ENCODE results near the gene BDKRB2.

The BDKRB2 gene

DNA sequence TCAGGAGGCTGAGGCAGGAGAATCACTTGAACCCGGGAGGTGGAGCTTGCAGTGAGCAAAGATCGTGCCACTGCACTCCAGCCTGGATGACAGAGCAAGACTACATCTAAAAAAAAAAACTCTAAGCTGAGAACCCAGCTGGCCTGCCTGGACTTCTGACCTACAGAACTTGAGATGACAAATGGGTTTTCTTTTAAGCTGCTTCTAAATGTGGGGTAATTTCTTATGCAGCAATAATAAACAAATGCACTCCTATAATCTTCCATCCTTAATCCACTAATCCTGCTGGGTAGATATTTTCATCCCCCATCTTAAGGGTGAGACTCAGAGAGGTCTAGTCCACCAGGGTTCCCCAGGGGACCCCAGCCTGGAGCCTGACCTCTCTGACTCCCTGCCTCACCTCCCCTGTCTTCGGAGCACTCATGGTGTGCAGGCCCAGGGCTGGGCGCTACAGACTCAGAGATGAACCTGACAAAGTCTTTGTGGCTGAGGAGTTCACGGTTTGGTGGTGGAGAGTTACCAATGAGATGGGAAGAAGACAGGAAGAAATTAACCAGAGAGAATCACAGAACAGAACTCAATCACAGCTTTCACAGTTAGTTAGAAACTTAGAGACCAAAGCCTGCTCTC lies 39.7 kb upstream of the BDKRB2 start:
- no peak for DNase-seq
- Histone ChIP-seq H4K20me1 (ENCODE audit: insufficient read depth, low read length) (no peaks in the 10 kb centered on the region), H3K9me2 (replicated peaks; ENCODE audit: insufficient read depth, low read length) (no peaks in the 10 kb centered on the region), H3K27me3 (replicated peaks; ENCODE audit: insufficient read depth, low read length) (no peaks in the 10 kb centered on the region; the same call in 1 of the 2 replicates), H3K27ac (ENCODE audit: low read length) (no peak overlapping the region), H3K9ac (ENCODE audit: low read length) (no peak overlapping the region), H3F3A (ENCODE audit: insufficient read depth, low read length) (no peaks in the 10 kb centered on the region), H3K79me2 (ENCODE audit: low read length) (no peaks in the 10 kb centered on the region), H2AFZ (ENCODE audit: low read length) (no peak overlapping the region), H3K9me3 (replicated peaks; ENCODE audit: insufficient read depth, low read length) (no peaks in the 10 kb centered on the region), H3K36me3 (replicated peaks; ENCODE audit: insufficient read depth, low read length) (no peaks in the 10 kb centered on the region), H3K4me2 (ENCODE audit: low read depth, low read length) (no peak overlapping the region), H3K4me3 (ENCODE audit: low read length) (no peak overlapping the region), H3K4me1 (ENCODE audit: low read length) (no peaks in the 10 kb centered on the region)
- no peak for TF ChIP-seq EZH2phosphoT487 (IDR thresholded peaks at IDR 0.05; ENCODE audit: low read length)
- TF ChIP-seq, protein P1, sequence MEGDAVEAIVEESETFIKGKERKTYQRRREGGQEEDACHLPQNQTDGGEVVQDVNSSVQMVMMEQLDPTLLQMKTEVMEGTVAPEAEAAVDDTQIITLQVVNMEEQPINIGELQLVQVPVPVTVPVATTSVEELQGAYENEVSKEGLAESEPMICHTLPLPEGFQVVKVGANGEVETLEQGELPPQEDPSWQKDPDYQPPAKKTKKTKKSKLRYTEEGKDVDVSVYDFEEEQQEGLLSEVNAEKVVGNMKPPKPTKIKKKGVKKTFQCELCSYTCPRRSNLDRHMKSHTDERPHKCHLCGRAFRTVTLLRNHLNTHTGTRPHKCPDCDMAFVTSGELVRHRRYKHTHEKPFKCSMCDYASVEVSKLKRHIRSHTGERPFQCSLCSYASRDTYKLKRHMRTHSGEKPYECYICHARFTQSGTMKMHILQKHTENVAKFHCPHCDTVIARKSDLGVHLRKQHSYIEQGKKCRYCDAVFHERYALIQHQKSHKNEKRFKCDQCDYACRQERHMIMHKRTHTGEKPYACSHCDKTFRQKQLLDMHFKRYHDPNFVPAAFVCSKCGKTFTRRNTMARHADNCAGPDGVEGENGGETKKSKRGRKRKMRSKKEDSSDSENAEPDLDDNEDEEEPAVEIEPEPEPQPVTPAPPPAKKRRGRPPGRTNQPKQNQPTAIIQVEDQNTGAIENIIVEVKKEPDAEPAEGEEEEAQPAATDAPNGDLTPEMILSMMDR (IDR thresholded peaks at IDR 0.05; ENCODE audit: low read length), result no peak
- TF ChIP-seq EZH2 (optimal IDR thresholded peaks at IDR 0.05; ENCODE audit: low read depth, low read length), result no peak

DNA sequence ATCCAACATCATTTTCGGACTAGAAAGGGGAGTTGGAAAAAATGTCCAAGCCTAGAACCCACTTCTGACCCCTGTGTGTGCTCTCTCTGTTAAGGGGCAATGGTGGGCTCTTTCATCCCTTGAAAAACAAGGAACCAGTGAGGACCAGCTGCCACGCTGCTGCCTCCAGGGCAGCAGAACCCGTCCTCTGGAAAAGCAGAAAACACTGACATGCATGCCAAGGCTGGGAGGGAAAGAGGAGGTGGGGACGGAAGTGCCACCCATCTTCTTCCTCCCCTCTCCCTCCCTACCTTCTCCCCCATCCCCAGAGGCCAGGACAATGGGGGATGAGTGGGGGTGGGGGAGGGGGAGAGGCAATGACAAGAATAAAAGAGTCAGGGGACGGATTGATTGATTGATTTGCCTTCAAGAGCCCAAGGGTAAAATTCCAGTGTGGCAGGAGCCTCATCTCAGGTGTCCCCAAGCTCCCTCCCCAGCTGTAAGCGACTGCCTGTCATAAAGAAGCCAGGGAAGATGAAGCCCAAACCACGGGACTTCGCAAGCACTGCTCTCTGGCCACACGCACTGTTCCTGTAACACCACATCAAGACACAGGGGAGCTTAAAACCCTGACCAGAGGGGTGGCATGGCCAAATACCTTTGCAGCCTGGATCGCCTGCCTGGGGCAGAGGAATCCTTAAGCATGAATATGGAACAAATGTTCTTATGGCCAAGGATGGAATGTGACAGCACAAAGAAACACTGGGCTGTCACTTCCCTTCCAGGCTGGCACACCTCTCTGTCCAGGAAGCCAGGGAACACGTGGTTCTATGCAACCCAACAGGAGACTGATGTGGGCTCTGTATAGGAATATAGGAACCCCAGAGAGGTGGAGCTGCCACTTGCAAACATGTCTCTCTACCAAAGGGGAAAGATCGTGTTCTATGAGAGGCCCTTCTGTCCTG lies 38.9 kb upstream of the BDKRB2 start:
- Histone ChIP-seq H3K36me3 (replicated peaks; ENCODE audit: insufficient read depth, low read length) (no peaks in the 10 kb centered on the region), H3F3A (ENCODE audit: insufficient read depth, low read length) (no peaks in the 10 kb centered on the region), H3K4me1 (ENCODE audit: low read length) (no peaks in the 10 kb centered on the region), H3K4me3 (ENCODE audit: low read length) (no peak overlapping the region), H3K9me2 (replicated peaks; ENCODE audit: insufficient read depth, low read length) (no peaks in the 10 kb centered on the region), H3K4me2 (ENCODE audit: low read depth, low read length) (no peak overlapping the region), H3K9ac (ENCODE audit: low read length) (no peak overlapping the region), H3K27ac (ENCODE audit: low read length) (no peak overlapping the region), H3K27me3 (replicated peaks; ENCODE audit: insufficient read depth, low read length) (no peaks in the 10 kb centered on the region; the same call in 1 of the 2 replicates), H3K9me3 (replicated peaks; ENCODE audit: insufficient read depth, low read length) (no peaks in the 10 kb centered on the region), H3K79me2 (ENCODE audit: low read length) (no peaks in the 10 kb centered on the region), H4K20me1 (ENCODE audit: insufficient read depth, low read length) (no peaks in the 10 kb centered on the region), H2AFZ (ENCODE audit: low read length) (no peak overlapping the region)
- TF ChIP-seq, protein P1 (IDR thresholded peaks at IDR 0.05; ENCODE audit: low read length), result no peak
- TF ChIP-seq EZH2 (optimal IDR thresholded peaks at IDR 0.05; ENCODE audit: low read depth, low read length) (no peak), EZH2phosphoT487 (IDR thresholded peaks at IDR 0.05; ENCODE audit: low read length) (no peak)
- no peak for DNase-seq

DNA sequence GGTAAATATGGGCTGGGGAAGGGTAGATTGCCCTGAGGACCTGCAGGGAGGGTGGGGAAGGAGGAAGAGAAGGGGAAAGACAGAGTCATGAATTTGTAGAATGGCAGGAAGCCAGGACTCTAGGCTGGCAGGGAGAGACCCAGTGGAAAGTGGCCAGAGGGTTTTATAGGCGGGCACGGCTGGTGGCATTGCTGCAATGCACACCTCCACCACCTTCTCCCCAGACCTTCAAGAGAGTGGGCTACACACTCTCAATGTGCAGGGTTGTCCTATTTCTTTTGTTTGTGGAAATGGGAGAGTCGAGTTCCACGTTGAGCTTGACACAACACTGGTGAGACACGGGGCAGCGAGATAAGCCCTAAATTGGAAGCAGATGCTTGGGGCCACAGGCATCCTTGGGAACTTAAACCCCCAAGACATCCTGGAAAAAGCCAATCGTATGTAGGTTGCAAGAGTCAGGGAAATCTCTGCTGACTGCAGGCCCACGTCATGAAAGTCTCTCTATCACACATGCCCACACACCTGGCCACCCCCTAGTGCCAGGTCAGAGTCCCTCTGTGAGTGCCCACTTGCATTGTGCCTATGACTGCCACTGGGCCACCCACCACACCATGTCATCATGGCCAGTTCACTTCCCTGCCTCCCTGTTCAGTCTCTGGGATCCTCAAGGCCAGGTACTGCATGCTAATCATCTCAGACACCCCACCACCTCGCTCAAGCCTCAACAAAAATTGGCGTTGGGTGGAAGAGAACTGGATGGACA lies 38.0 kb upstream of the BDKRB2 start:
- H3K4me2 ChIP-seq (ENCODE audit: low read depth, low read length), result no peak overlapping the region
- H3K79me2 ChIP-seq (ENCODE audit: low read length), result no peaks in the 10 kb centered on the region
- H3K36me3 ChIP-seq (replicated peaks; ENCODE audit: insufficient read depth, low read length), result no peaks in the 10 kb centered on the region
- H3K4me1 ChIP-seq (ENCODE audit: low read length), result no peaks in the 10 kb centered on the region
- no peak overlapping the region for H3K9ac ChIP-seq (ENCODE audit: low read length)
- DNase-seq, result no peak
- H3F3A ChIP-seq (ENCODE audit: insufficient read depth, low read length), result no peaks in the 10 kb centered on the region
- TF ChIP-seq EZH2phosphoT487 (IDR thresholded peaks at IDR 0.05; ENCODE audit: low read length) (no peak), EZH2 (optimal IDR thresholded peaks at IDR 0.05; ENCODE audit: low read depth, low read length) (no peak)
- TF ChIP-seq, protein P1 (IDR thresholded peaks at IDR 0.05; ENCODE audit: low read length), result no peak
- no peak overlapping the region for H3K27ac ChIP-seq (ENCODE audit: low read length)
- no peaks in the 10 kb centered on the region for H3K9me3 ChIP-seq (replicated peaks; ENCODE audit: insufficient read depth, low read length)
- H4K20me1 ChIP-seq (ENCODE audit: insufficient read depth, low read length), result no peaks in the 10 kb centered on the region
- H3K27me3 ChIP-seq (replicated peaks; ENCODE audit: insufficient read depth, low read length), result no peaks in the 10 kb centered on the region; the same call in 1 of the 2 replicates
- no peak overlapping the region for H3K4me3 ChIP-seq (ENCODE audit: low read length)
- H2AFZ ChIP-seq (ENCODE audit: low read length), result no peak overlapping the region
- H3K9me2 ChIP-seq (replicated peaks; ENCODE audit: insufficient read depth, low read length), result no peaks in the 10 kb centered on the region
